H1 (cell line): ENCODE data around the gene FAT1. TPM values are rescaled to one million over a fixed set of nuclear protein-coding genes. Genes with fewer than 3 reads are reported as not detected.
A peak's percentile ranks its signal among the peaks of the same experiment; 100 is the strongest.

Experiments
- CTCF ChIA-PET: fragments of 300-600 bp; sonication (Branson Sonifier 250); formaldehyde crosslinking; loops from one replicate; lab custom pipeline; 2021; ENCODE audit not compliant: partially characterized antibody; lab: Charles Lee
- POLR2A ChIA-PET: fragments of 300-600 bp; sonication (Branson Sonifier 250); formaldehyde crosslinking; loops from one replicate; lab custom pipeline; 2021; ENCODE audit warnings: inconsistent platforms; ENCODE audit not compliant: partially characterized antibody; lab: Charles Lee
- DNase-seq, 2 experiments: peaks; one replicate each; pipeline versions ENCODE4 v3.0.0 to v3.0.0-alpha.2; 2010 to 2022; ENCODE audit warnings: low spot score in 2 of 2, low read depth in 1 of 2, mixed read lengths in 1 of 2
- FAIRE-seq: peaks from 2 replicates; lab custom pipeline; 2011; peaks lifted over from hg19 to GRCh38; lab: Jason Lieb, UNC
- H2AFZ ChIP-seq: 2 replicates; pipeline ENCODE4 v1.8.1; 2012; ENCODE audit warnings: low read length, inconsistent platforms
- H2AK5ac ChIP-seq: 2 replicates; pipeline ENCODE4 v1.6.1; 2013; ENCODE audit warnings: low read depth, low read length
- H2BK120ac ChIP-seq: replicated peaks from 2 replicates; pipeline ENCODE3; 2013; ENCODE audit warnings: low read depth, low read length, inconsistent platforms
- H2BK12ac ChIP-seq: 2 replicates; pipeline ENCODE4 v1.6.1; 2013; ENCODE audit warnings: low read depth, low read length
- H2BK15ac ChIP-seq: 2 replicates; pipeline ENCODE4 v1.6.1; 2013; ENCODE audit warnings: low read length
- H2BK20ac ChIP-seq: 2 replicates; pipeline ENCODE4 v1.6.1; 2013; ENCODE audit warnings: low read length
- H2BK5ac ChIP-seq: 2 replicates; pipeline ENCODE4 v1.6.1; 2013; ENCODE audit warnings: low read depth, low read length
- H3K14ac ChIP-seq: 2 replicates; pipeline ENCODE4 v1.6.1; 2013; ENCODE audit warnings: inconsistent platforms; ENCODE audit not compliant: insufficient read length
- H3K18ac ChIP-seq: 2 replicates; pipeline ENCODE4 v1.6.1; 2013; ENCODE audit warnings: low read length; ENCODE audit errors: extremely low read depth
- H3K23ac ChIP-seq: 2 replicates; pipeline ENCODE4 v1.6.1; 2013; ENCODE audit warnings: inconsistent platforms; ENCODE audit not compliant: insufficient read length
- H3K23me2 ChIP-seq: 2 replicates; pipeline ENCODE4 v1.6.1; 2013; ENCODE audit warnings: low read depth, low read length
- H3K27ac ChIP-seq: 2 replicates; pipeline ENCODE4 v1.6.1; 2011; ENCODE audit warnings: low read depth, low read length, inconsistent platforms
- H3K27me3 ChIP-seq, 4 experiments: replicated peaks in 1 of 4; 1 replicate in 1 of 4; 2 replicates in 3 of 4; pipeline versions ENCODE4 v1.6.1 to v1.8.1; 2011 to 2013; ENCODE audit warnings: low read length in 3 of 4, mild to moderate bottlenecking in 3 of 4, inconsistent platforms in 2 of 4, mixed read lengths in 2 of 4, moderate library complexity in 1 of 4; ENCODE audit not compliant: control insufficient read depth in 3 of 4, insufficient read depth in 3 of 4; ENCODE audit errors: extremely low read depth in 1 of 4
- H3K36me3 ChIP-seq, 4 experiments: 2 replicates each; pipeline versions ENCODE4 v1.6.1 to v1.8.1; 2011 to 2013; ENCODE audit warnings: mild to moderate bottlenecking in 4 of 4, low read length in 3 of 4, moderate library complexity in 2 of 4, control low read depth in 1 of 4, inconsistent platforms in 1 of 4; ENCODE audit not compliant: insufficient read depth in 4 of 4, control insufficient read depth in 2 of 4
- H3K4ac ChIP-seq: replicated peaks from 2 replicates; pipeline ENCODE3; 2013; ENCODE audit warnings: low read length, low read depth, mixed read lengths, inconsistent platforms; ENCODE audit not compliant: insufficient read length
- H3K4me1 ChIP-seq, 4 experiments: replicated peaks in 1 of 4; 1 replicate in 1 of 4; 2 replicates in 3 of 4; pipeline versions ENCODE4 v1.6.1 to v1.8.1; 2011 to 2013; ENCODE audit warnings: low read length in 3 of 4, inconsistent platforms in 2 of 4, mixed read lengths in 1 of 4; ENCODE audit not compliant: insufficient read depth in 4 of 4, control insufficient read depth in 3 of 4
- H3K4me2 ChIP-seq, 2 experiments: 2 replicates each; pipeline versions ENCODE4 v1.6.1 to v1.8.1; 2011 to 2013; ENCODE audit warnings: low read depth in 2 of 2, low read length in 2 of 2, control low read depth in 1 of 2, inconsistent platforms in 1 of 2, mild to moderate bottlenecking in 1 of 2; ENCODE audit not compliant: insufficient read depth in 1 of 2
- H3K4me3 ChIP-seq, 4 experiments: fragments of 200-600, 300-600 bp in 1 of 4; sonication (generic), shearing (Covaris generic), sonication (Bioruptor Twin) in 1 of 4; 2 replicates each; pipeline versions ENCODE4 v1.5.1 to v1.8.1; 2011 to 2016; ENCODE audit warnings: low read length in 4 of 4, low read depth in 3 of 4, control low read depth in 2 of 4, inconsistent platforms in 2 of 4, mild to moderate bottlenecking in 2 of 4, mixed read lengths in 1 of 4, moderate library complexity in 1 of 4; ENCODE audit not compliant: insufficient read depth in 2 of 4; ENCODE audit errors: extremely low read depth in 1 of 4
- H3K56ac ChIP-seq: replicated peaks from 2 replicates; pipeline ENCODE3; 2013; ENCODE audit warnings: low read depth, mild to moderate bottlenecking, mixed read lengths, low read length, inconsistent platforms; ENCODE audit not compliant: insufficient read length
- H3K79me1 ChIP-seq: 2 replicates; pipeline ENCODE4 v1.6.1; 2013; ENCODE audit warnings: low read depth, low read length, control low read depth
- H3K79me2 ChIP-seq, 2 experiments: 2 replicates each; pipeline versions ENCODE4 v1.6.1 to v1.8.1; 2012 to 2013; ENCODE audit warnings: low read length in 2 of 2, mild to moderate bottlenecking in 2 of 2, inconsistent platforms in 1 of 2; ENCODE audit not compliant: insufficient read depth in 2 of 2, control insufficient read depth in 1 of 2
- H3K9ac ChIP-seq, 4 experiments: replicated peaks in 1 of 4; 1 replicate in 1 of 4; 2 replicates in 3 of 4; pipeline versions ENCODE4 v1.6.1 to v1.8.1; 2011 to 2013; ENCODE audit warnings: low read depth in 3 of 4, low read length in 3 of 4, control low read depth in 2 of 4, mild to moderate bottlenecking in 2 of 4, moderate library complexity in 2 of 4, inconsistent platforms in 1 of 4; ENCODE audit errors: extremely low read depth in 1 of 4
- H3K9me3 ChIP-seq, 2 experiments: 2 replicates each; pipeline versions ENCODE4 v1.6.1 to v1.8.1; 2012 to 2013; ENCODE audit warnings: mild to moderate bottlenecking in 2 of 2, moderate library complexity in 2 of 2, control low read depth in 1 of 2, inconsistent platforms in 1 of 2, low read depth in 1 of 2, low read length in 1 of 2, mixed read lengths in 1 of 2; ENCODE audit not compliant: insufficient read depth in 2 of 2
- H4K20me1 ChIP-seq, 2 experiments: replicated peaks in 1 of 2; 2 replicates each; pipeline versions ENCODE3 to v1.8.1; 2011 to 2013; ENCODE audit warnings: inconsistent platforms in 2 of 2, low read length in 2 of 2, mild to moderate bottlenecking in 1 of 2; ENCODE audit not compliant: insufficient read depth in 2 of 2, control insufficient read depth in 1 of 2
- H4K5ac ChIP-seq: 2 replicates; pipeline ENCODE4 v1.6.1; 2013; ENCODE audit warnings: low read length, low read depth, mixed read lengths, inconsistent platforms; ENCODE audit not compliant: insufficient read length
- H4K8ac ChIP-seq: 2 replicates; pipeline ENCODE4 v1.8.0; 2013; ENCODE audit warnings: mild to moderate bottlenecking, moderate library complexity, low read length, inconsistent platforms; ENCODE audit not compliant: insufficient read depth; ENCODE audit errors: extremely low read depth
- H4K91ac ChIP-seq: replicated peaks from 2 replicates; pipeline ENCODE3; 2013; ENCODE audit warnings: low read length, mixed read lengths, inconsistent platforms; ENCODE audit not compliant: insufficient read length
- WGBS, 2 experiments: shearing (Covaris generic) in 1 of 2; methylation state at CpG; one replicate each; pipeline versions ENCODE4 v1.1.6 to v1.1.7; 2013 to 2015; ENCODE audit warnings: low lambda C conversion rate in 2 of 2, mixed read lengths in 2 of 2, inconsistent platforms in 1 of 2, low coverage in 1 of 2, missing lambda C conversion rate in 1 of 2; ENCODE audit not compliant: insufficient replicate concordance in 2 of 2, insufficient coverage in 1 of 2, insufficient read length in 1 of 2; ENCODE audit errors: extremely low coverage in 1 of 2, missing lambda C conversion rate in 1 of 2; 5-methylcytosine and 5-hydroxymethylcytosine counted together
- polyA plus RNA-seq, 7 experiments: library from polyadenylated mRNA; depleted of rRNA in 3 of 7; stranded (reverse) in 5 of 7; unstranded in 2 of 7; fragments of >200 nt in 5 of 7; fragments of 200-250 nt in 2 of 7; gene quantifications; 1 replicate in 5 of 7; 2 replicates in 1 of 7; 4 replicates in 1 of 7; pipeline versions ENCODE4 v1.2.1 to v1.2.3, GENCODE V29; 2011 to 2013; ENCODE audit warnings: missing spikeins in 2 of 7, mixed read lengths in 2 of 7
- total RNA-seq: library from RNA; stranded (reverse); fragmentation: NEBNext Ultra II Directional; extraction: Animal tissue kit (Norgen Biotek cat#: 25700); gene quantifications from 2 replicates; pipeline ENCODE4 v1.2.1, GENCODE V29; 2021

The FAT1 gene
- total and polyA plus RNA-seq, 2 of the 8 experiments (the other 6 are each of a cell fraction or from before 2014, with no cell fraction given) = 94.4 to 137 TPM

DNA sequence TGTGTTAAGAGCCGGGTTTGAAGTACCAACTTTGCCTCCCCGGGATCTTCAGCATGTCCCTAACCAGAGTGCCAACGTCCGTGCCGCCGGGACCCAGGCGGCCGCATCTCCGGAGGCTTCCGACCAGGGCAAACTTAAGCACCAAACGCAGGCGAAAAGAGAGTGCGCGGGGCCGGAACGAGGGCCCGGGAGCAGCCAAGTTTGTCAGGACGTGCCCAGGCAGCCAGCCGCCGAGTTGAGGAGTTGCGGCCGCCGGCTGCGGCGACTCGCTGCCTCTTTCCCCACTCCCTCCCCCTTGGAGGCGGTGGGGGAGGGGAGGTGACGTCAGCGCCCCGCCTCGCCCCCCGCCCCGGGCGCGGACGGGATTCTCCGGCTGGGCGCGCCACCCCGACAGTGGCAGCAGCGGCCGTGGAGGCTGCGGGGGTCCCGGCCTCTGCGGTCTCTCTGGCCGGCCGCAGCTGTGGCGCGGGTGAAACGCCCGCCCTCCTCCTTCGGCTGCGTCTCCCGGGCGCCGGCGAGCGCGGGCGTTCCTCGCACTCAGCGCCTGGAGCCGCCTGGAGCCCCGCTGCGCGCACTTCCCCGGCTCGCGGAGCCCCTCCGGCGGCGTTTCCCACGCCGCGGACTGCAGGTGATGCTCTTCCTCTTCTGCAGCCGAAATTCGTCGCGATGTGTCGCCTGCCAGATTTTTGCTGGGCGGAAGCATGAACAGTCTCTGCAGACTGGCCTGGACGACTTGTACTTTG lies 2.9 kb upstream of the FAT1 start:
- no peak overlapping the region for H3K14ac ChIP-seq
- DNase-seq = peak in 1 of 2 experiments; percentile 93
- peak overlapping the region; percentile 75 to 99 (median 96) for H3K4me3 ChIP-seq
- peak overlapping the region; percentile 5 for H3K56ac ChIP-seq
- no peaks in the 10 kb centered on the region for H3K9me3 ChIP-seq
- peak overlapping the region; percentile 69; the same call in 1 of the 2 replicates for H2BK5ac ChIP-seq
- peak overlapping the region; percentile 22 for H4K91ac ChIP-seq
- H3K18ac ChIP-seq = peak overlapping the region; percentile 97
- POLR2A ChIA-PET = interaction anchor here (1.2 to 1.7 kb wide), 2 partner anchors 38 to 41 kb away, joined by 4 read pairs; no protein-coding TSS in a partner anchor
- H3K4me1 ChIP-seq = peaks cover 2 to 6% (median 4%) of the 10 kb centered on the region in 4 experiments; a peak in 4 of 7 replicates
- peak overlapping the region; percentile 93 to 97 for H3K4me2 ChIP-seq
- peak overlapping the region; percentile 42; the same call in 1 of the 2 replicates for H2BK12ac ChIP-seq
- peaks cover 5 to 14% of the 10 kb centered on the region in 2 experiments for H3K79me2 ChIP-seq
- CTCF ChIA-PET = interaction anchor here (0.8 to 1.5 kb wide), 6 partner anchors 11 to 221 kb away, joined by 3 to 8 read pairs (median 3); no protein-coding TSS in a partner anchor
- peaks cover 0 to 2% (median 0%) of the 10 kb centered on the region in 4 experiments; a peak in 1 of 8 replicates for H3K36me3 ChIP-seq
- H2BK20ac ChIP-seq = peak overlapping the region; percentile 75; the same call in 1 of the 2 replicates
- peak overlapping the region; percentile 73 for H2AFZ ChIP-seq
- peaks cover 11% of the 10 kb centered on the region for H3K23me2 ChIP-seq
- peak overlapping the region; percentile 50 for H2BK120ac ChIP-seq
- H4K8ac ChIP-seq = peak overlapping the region; percentile 62
- peaks cover 0 to 8% (median 0%) of the 10 kb centered on the region in 4 experiments; a peak in 3 of 7 replicates for H3K27me3 ChIP-seq
- H4K5ac ChIP-seq = peak overlapping the region; percentile 61
- H3K4ac ChIP-seq = no peak overlapping the region
- peak overlapping the region; percentile 20; the same call in 1 of the 2 replicates for H3K27ac ChIP-seq
- H3K23ac ChIP-seq = no peak overlapping the region
- H4K20me1 ChIP-seq = peaks cover under 1 to 6% of the 10 kb centered on the region in 2 experiments
- H2BK15ac ChIP-seq = no peak overlapping the region
- no peaks in the 10 kb centered on the region for H3K79me1 ChIP-seq
- no peak overlapping the region for H2AK5ac ChIP-seq
- WGBS, 2 experiments = 1% methylated on average over 44 of the region's 82 CpGs; no CpG with 5 or more reads in 1 of the 2 experiments
- FAIRE-seq = no peak
- peak overlapping the region; percentile 11 to 61 (median 55); a peak in 6 of 7 replicates for H3K9ac ChIP-seq
